T1000 (cell line): ENCODE results near the gene KHDC1L.
"Not testable (repeated sequence)": the region's sequence is repeated elsewhere in the genome, so short reads cannot be mapped to it uniquely, and the experiment has no call there.

Experiments
- DNase-seq: peaks from one replicate; lab custom pipeline; 2025; ENCODE audit warnings: mixed read lengths; lab: John Stamatoyannopoulos, UW

The KHDC1L gene

GRCh38 chr6:73204252-73204651, 21.0 kb downstream of the KHDC1L start:
- DNase-seq = no peak

- no peak for DNase-seq
These were observed 22.2 kb downstream of the KHDC1L start for GRCh38 chr6:73203098-73203497.

DNA sequence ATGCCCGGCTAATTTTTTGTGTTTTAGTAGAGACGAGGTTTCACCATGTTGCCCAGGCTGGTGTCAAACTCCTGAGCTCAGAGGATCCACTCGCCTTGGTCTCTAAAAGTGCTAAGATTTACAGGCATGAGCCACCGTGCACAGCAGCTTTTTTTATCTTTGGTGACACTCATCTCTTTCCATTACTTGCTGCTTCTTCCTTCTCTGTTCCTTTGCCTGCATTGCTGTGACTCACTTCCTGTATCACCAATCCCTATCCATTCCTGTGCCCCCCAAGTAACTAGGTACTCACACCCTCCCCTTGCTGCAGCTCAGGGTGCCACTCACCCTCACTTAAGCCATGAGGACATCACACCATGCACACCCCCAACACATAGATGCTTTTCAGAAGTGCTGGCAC, 24.6 kb downstream of the KHDC1L start:
- DNase-seq = no peak

DNA sequence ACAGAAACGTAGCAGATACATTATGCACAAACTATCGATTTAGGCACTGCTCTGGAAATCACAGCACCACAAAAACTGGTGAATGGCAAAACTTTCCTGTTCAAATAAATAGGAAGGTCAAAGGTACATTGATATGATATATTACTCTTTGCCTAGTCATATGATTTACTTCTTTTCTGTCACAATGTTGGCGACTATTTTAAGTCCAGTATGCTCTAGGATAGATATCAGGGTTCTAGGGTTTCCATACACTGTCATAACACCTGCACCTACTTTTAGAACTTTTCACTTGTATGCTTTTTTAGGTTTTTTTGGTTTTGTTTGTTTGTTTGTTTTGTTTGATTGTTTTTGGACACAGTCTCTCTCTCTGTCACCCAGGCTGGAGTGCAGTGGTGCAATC, 25.0 kb downstream of the KHDC1L start:
- DNase-seq = no peak

DNA sequence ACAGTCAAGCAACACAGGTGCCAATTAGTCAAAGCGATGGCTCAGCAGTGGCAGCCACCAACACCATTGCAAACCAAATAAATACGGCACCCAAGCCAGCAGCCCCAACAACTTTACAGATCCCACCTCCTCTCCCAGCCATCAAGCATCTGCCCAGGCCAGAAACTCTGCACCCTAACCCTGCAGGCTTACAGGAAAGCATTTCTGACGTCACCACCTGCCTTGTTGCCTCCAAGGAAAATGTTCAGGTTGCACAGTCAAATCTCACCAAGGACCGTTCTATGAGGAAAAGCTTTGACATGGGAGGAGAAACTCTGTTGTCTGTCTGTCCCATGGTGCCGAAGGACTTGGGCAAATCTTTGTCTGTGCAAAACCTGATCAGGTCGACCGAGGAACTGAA, 30.6 kb downstream of the KHDC1L start:
- DNase-seq = no peak

DNA sequence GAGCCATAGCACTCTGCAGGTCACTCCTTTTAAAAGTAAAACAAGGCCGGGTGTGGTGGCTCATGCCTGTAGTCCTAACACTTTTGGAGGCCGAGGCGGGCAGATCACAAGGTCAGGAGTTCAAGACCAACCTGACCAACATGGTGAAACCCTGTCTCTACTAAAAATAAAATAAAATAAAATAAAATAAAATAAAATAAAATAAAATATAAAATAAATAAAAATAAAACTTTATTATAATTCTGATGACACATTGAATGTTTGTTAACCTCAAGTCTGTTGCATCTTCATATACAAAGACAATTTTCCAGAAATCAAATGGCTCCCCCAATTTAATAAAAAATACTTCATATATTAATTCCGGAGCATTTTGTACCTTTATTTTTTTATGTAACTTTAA, 32.0 kb downstream of the KHDC1L start:
- DNase-seq = not testable (repeated sequence)

GRCh38 chr6:73182021-73182607, 43.2 kb downstream of the KHDC1L start:
- no peak for DNase-seq

- DNase-seq = peak; percentile 10
These were observed 44.3 kb downstream of the KHDC1L start for GRCh38 chr6:73180763-73181619.

- no peak for DNase-seq
These were observed 45.1 kb downstream of the KHDC1L start for GRCh38 chr6:73180076-73180738.

GRCh38 chr6:73177221-73177944, 47.9 kb downstream of the KHDC1L start:
- DNase-seq = no peak

- DNase-seq = no peak
These were observed 49.2 kb downstream of the KHDC1L start for GRCh38 chr6:73176057-73176456.

- DNase-seq = no peak
These were observed 50.6 kb downstream of the KHDC1L start for GRCh38 chr6:73174646-73175045.
